Measurements from ENCODE around the gene ZNF549.

Gene ZNF549

GRCh38 chr19:57599377-57599760, 72.2 kb downstream of the ZNF549 start:
- no peak for TF ChIP-seq CTCF (IDR thresholded peaks at IDR 0.05; ENCODE audit: control insufficient read depth, insufficient read depth, low read depth, low read length, missing control alignments)
- DNase-seq (ENCODE audit: low read depth) = no peak

GRCh38 chr19:57599761-57600383, 72.7 kb downstream of the ZNF549 start, which contains the start of gene ZNF530:
Gene ZNF530, plus strand, starts transcription at chr19:57599885. Its CDS starts 4,461 bp downstream, at chr19:57604346.
- TF ChIP-seq CTCF (IDR thresholded peaks at IDR 0.05; ENCODE audit: control insufficient read depth, insufficient read depth, low read depth, low read length, missing control alignments) = no peak
- peak; percentile 55 for DNase-seq (ENCODE audit: low read depth)

More at GRCh38 chr19:57599377-57599760, 72.2 kb downstream of the ZNF549 start:
- peak overlapping the region; percentile 80 for H3K4me3 ChIP-seq (ENCODE audit: control insufficient read depth, low read depth, low read length)

GRCh38 chr19:57606931-57607330, 79.8 kb downstream of the ZNF549 start:
- no peak for DNase-seq (ENCODE audit: low read depth)
- no peak for TF ChIP-seq CTCF (IDR thresholded peaks at IDR 0.05; ENCODE audit: control insufficient read depth, insufficient read depth, low read depth, low read length, missing control alignments)
- H3K4me3 ChIP-seq (ENCODE audit: control insufficient read depth, low read depth, low read length) = no peak overlapping the region

More at GRCh38 chr19:57599761-57600383, 72.7 kb downstream of the ZNF549 start, which contains the start of gene ZNF530:
- H3K4me3 ChIP-seq (ENCODE audit: control insufficient read depth, low read depth, low read length) = peak within 1 kb of the TSS; percentile 80
